GM23338 (cell line): ENCODE measurements around the gene MKX. TPM values are rescaled to one million over a fixed set of nuclear protein-coding genes. Genes with fewer than 3 reads are reported as not detected.

Source experiments
- ATAC-seq: fragments of 200-7000 bp; cut with Tn5 transposase; 3 replicates; pipeline ENCODE4 v1.9.1; 2020
- DNase-seq: peaks from one replicate; pipeline ENCODE4 v3.0.0-alpha.2; 2015; ENCODE audit warnings: low spot score
- H2AFZ ChIP-seq: fragments of 200-600 bp; sonication (generic); 2 replicates; pipeline ENCODE4 v1.8.0; 2016; ENCODE audit warnings: antibody characterized with exemption, mild to moderate bottlenecking, moderate library complexity
- H3F3A ChIP-seq: fragments of 200-600 bp; sonication (generic); replicated peaks from 2 replicates; pipeline ENCODE4 v1.8.0; 2017; ENCODE audit warnings: antibody characterized with exemption, mixed run types, low read depth
- H3K27ac ChIP-seq: fragments of 200-600 bp; sonication (generic); 2 replicates; pipeline ENCODE4 v1.6.1; 2016; ENCODE audit warnings: low read depth
- H3K27me3 ChIP-seq: fragments of 200-600 bp; sonication (generic); 2 replicates; pipeline ENCODE4 v1.8.0; 2016; ENCODE audit warnings: mild to moderate bottlenecking, mixed run types, moderate library complexity; ENCODE audit not compliant: insufficient read depth
- H3K36me3 ChIP-seq: fragments of 200-600 bp; sonication (generic); 2 replicates; pipeline ENCODE4 v1.8.0; 2016; ENCODE audit warnings: mild to moderate bottlenecking; ENCODE audit not compliant: insufficient read depth
- H3K4me1 ChIP-seq: fragments of 200-600 bp; sonication (generic); 2 replicates; pipeline ENCODE4 v1.8.0; 2016; ENCODE audit warnings: mild to moderate bottlenecking, moderate library complexity; ENCODE audit not compliant: insufficient read depth
- H3K4me2 ChIP-seq: fragments of 200-600 bp; sonication (generic); 2 replicates; pipeline ENCODE4 v1.7.1; 2017; ENCODE audit warnings: mixed run types
- H3K4me3 ChIP-seq: fragments of 200-600 bp; sonication (generic); 2 replicates; pipeline ENCODE4 v1.6.1; 2016; ENCODE audit warnings: mixed run types
- H3K79me2 ChIP-seq: fragments of 200-600 bp; sonication (generic); replicated peaks from 2 replicates; pipeline ENCODE4 v1.8.0; 2017; ENCODE audit warnings: mild to moderate bottlenecking; ENCODE audit not compliant: insufficient read depth
- H3K9me2 ChIP-seq: fragments of 200-600 bp; sonication (generic); 2 replicates; pipeline ENCODE4 v1.8.0; 2017; ENCODE audit not compliant: insufficient read depth
- H4K20me1 ChIP-seq: fragments of 200-600 bp; sonication (generic); replicated peaks from 2 replicates; pipeline ENCODE4 v1.8.0; 2017; ENCODE audit warnings: mild to moderate bottlenecking; ENCODE audit not compliant: insufficient read depth
- H3K27ac Mint-ChIP-seq: 2 replicates; pipeline ENCODE4 v1.8.0; 2020; ENCODE audit warnings: inconsistent platforms, mild to moderate bottlenecking, moderate library complexity, mixed read lengths
- H3K27me3 Mint-ChIP-seq: 3 replicates; pipeline ENCODE4 v1.8.0; 2022; ENCODE audit warnings: low read depth, mild to moderate bottlenecking, moderate library complexity, mixed read lengths, inconsistent platforms; ENCODE audit not compliant: insufficient read depth, poor library complexity
- H3K36me3 Mint-ChIP-seq: 3 replicates; pipeline ENCODE4 v1.8.0; 2021; ENCODE audit warnings: low read depth, mild to moderate bottlenecking, inconsistent platforms, moderate library complexity, mixed read lengths
- H3K4me1 Mint-ChIP-seq: 3 replicates; pipeline ENCODE4 v1.8.0; 2020; ENCODE audit warnings: mild to moderate bottlenecking, inconsistent platforms, mixed read lengths
- H3K4me3 Mint-ChIP-seq: 3 replicates; pipeline ENCODE4 v1.8.0; 2021; ENCODE audit warnings: moderate library complexity, mild to moderate bottlenecking, inconsistent platforms, mixed read lengths
- H3K9me3 Mint-ChIP-seq: 3 replicates; pipeline ENCODE4 v1.8.0; 2020; ENCODE audit warnings: moderate library complexity, mild to moderate bottlenecking, inconsistent platforms, mixed read lengths
- JUNB ChIP-seq: IDR thresholded peaks from one replicate; pipeline ENCODE4 v1.6.1; 2016; ENCODE audit warnings: antibody characterized with exemption; ENCODE audit not compliant: unreplicated experiment
- NANOG ChIP-seq: IDR thresholded peaks from 2 replicates; pipeline ENCODE4 v1.6.1; 2016; ENCODE audit warnings: antibody characterized with exemption, borderline replicate concordance
- REST ChIP-seq: IDR thresholded peaks from one replicate; pipeline ENCODE4 v1.6.1; 2018; ENCODE audit warnings: antibody characterized with exemption; ENCODE audit not compliant: unreplicated experiment
- STAT1 ChIP-seq: IDR thresholded peaks from one replicate; pipeline ENCODE4 v1.6.1; 2016; ENCODE audit warnings: antibody characterized with exemption; ENCODE audit not compliant: unreplicated experiment
- ZNF331 ChIP-seq: fragments of 250-450 bp; sonication (Bioruptor Pico); IDR thresholded peaks from 2 replicates; pipeline ENCODE4 v1.5.0; 2020; ENCODE audit warnings: low read depth, mild to moderate bottlenecking, moderate library complexity
- polyA plus RNA-seq: library from polyadenylated mRNA; unstranded; fragments of >200 nt; fragmentation: Nextera tagmentation; extraction: Ambion mirVana; gene quantifications from 2 replicates; pipeline ENCODE4 v1.2.1, GENCODE V29; 2016
- total RNA-seq: library from RNA; depleted of rRNA; stranded (reverse); fragments of >200 nt; shearing (Covaris generic); gene quantifications from 2 replicates; pipeline ENCODE4 v1.2.3, GENCODE V29; 2014
- TF ChIP-seq, protein P1 (sequence below): fragments of 250-450 bp; sonication (Bioruptor Pico); IDR thresholded peaks from 2 replicates; pipeline ENCODE4 v1.5.0; 2020; ENCODE audit warnings: mild to moderate bottlenecking, moderate library complexity
- TF ChIP-seq, protein P2 (sequence below): IDR thresholded peaks from 2 replicates; pipeline ENCODE4 v1.6.1; 2016; ENCODE audit warnings: antibody characterized with exemption

The MKX gene
- total and polyA plus RNA-seq, 2 experiments from 2014 or later, result 0.66 to 0.97 TPM

GRCh38 chr10:27714349-27714748 is 31.3 kb downstream of the MKX start (continued):
- TF ChIP-seq, protein P1, sequence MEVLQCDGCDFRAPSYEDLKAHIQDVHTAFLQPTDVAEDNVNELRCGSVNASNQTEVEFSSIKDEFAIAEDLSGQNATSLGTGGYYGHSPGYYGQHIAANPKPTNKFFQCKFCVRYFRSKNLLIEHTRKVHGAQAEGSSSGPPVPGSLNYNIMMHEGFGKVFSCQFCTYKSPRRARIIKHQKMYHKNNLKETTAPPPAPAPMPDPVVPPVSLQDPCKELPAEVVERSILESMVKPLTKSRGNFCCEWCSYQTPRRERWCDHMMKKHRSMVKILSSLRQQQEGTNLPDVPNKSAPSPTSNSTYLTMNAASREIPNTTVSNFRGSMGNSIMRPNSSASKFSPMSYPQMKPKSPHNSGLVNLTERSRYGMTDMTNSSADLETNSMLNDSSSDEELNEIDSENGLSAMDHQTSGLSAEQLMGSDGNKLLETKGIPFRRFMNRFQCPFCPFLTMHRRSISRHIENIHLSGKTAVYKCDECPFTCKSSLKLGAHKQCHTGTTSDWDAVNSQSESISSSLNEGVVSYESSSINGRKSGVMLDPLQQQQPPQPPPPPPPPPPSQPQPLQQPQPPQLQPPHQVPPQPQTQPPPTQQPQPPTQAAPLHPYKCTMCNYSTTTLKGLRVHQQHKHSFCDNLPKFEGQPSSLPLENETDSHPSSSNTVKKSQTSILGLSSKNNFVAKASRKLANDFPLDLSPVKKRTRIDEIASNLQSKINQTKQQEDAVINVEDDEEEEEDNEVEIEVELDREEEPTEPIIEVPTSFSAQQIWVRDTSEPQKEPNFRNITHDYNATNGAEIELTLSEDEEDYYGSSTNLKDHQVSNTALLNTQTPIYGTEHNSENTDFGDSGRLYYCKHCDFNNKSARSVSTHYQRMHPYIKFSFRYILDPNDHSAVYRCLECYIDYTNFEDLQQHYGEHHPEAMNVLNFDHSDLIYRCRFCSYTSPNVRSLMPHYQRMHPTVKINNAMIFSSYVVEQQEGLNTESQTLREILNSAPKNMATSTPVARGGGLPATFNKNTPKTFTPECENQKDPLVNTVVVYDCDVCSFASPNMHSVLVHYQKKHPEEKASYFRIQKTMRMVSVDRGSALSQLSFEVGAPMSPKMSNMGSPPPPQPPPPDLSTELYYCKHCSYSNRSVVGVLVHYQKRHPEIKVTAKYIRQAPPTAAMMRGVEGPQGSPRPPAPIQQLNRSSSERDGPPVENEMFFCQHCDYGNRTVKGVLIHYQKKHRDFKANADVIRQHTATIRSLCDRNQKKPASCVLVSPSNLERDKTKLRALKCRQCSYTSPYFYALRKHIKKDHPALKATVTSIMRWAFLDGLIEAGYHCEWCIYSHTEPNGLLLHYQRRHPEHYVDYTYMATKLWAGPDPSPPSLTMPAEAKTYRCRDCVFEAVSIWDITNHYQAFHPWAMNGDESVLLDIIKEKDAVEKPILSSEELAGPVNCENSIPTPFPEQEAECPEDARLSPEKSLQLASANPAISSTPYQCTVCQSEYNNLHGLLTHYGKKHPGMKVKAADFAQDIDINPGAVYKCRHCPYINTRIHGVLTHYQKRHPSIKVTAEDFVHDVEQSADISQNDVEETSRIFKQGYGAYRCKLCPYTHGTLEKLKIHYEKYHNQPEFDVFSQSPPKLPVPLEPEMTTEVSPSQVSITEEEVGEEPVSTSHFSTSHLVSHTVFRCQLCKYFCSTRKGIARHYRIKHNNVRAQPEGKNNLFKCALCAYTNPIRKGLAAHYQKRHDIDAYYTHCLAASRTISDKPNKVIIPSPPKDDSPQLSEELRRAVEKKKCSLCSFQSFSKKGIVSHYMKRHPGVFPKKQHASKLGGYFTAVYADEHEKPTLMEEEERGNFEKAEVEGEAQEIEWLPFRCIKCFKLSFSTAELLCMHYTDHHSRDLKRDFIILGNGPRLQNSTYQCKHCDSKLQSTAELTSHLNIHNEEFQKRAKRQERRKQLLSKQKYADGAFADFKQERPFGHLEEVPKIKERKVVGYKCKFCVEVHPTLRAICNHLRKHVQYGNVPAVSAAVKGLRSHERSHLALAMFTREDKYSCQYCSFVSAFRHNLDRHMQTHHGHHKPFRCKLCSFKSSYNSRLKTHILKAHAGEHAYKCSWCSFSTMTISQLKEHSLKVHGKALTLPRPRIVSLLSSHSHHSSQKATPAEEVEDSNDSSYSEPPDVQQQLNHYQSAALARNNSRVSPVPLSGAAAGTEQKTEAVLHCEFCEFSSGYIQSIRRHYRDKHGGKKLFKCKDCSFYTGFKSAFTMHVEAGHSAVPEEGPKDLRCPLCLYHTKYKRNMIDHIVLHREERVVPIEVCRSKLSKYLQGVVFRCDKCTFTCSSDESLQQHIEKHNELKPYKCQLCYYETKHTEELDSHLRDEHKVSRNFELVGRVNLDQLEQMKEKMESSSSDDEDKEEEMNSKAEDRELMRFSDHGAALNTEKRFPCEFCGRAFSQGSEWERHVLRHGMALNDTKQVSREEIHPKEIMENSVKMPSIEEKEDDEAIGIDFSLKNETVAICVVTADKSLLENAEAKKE (CRISPR knock-in tag), result no peak
- no peak for TF ChIP-seq ZNF331 (CRISPR knock-in tag)
- no peak for TF ChIP-seq NANOG
- no peak for TF ChIP-seq STAT1
- TF ChIP-seq JUNB, result no peak
- TF ChIP-seq REST, result no peak

DNA sequence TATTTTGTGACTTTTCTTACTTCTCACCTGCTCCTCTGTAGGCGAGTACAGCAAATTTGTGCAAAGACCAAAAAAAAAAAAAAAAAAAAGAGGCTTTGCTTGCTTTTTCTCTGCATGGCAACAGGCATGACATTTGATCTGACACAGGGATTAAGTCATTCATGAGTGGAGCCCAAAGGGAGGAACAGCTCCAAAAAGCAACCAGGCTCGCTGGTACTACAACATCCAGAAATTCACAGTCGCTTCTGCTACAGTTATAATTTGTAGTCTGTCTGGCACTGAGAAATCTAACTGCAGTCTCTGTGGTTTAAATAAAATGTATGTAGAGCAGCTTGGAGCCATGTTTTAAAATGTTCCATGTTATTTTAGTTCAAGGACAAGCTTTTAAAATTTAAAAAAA is 31.7 kb downstream of the MKX start:
- H4K20me1 ChIP-seq, result no peaks in the 10 kb centered on the region
- H3K79me2 ChIP-seq, result no peaks in the 10 kb centered on the region
- ATAC-seq, result no peak
- no peaks in the 10 kb centered on the region for H3K27me3 ChIP-seq
- H3F3A ChIP-seq, result no peaks in the 10 kb centered on the region
- no peak overlapping the region for H2AFZ ChIP-seq
- no peaks in the 10 kb centered on the region for H3K9me3 Mint-ChIP-seq
- H3K36me3 ChIP-seq, result no peaks in the 10 kb centered on the region
- H3K4me1 ChIP-seq, result no peaks in the 10 kb centered on the region
- peaks cover 1% of the 10 kb centered on the region for H3K27me3 Mint-ChIP-seq
- no peaks in the 10 kb centered on the region for H3K4me1 Mint-ChIP-seq
- H3K4me3 Mint-ChIP-seq, result no peak overlapping the region
- no peaks in the 10 kb centered on the region for H3K9me2 ChIP-seq
- H3K36me3 Mint-ChIP-seq, result no peaks in the 10 kb centered on the region
- no peak for DNase-seq
- TF ChIP-seq STAT1 (no peak), ZNF331 (CRISPR knock-in tag) (no peak), NANOG (no peak)
- TF ChIP-seq, protein P2, sequence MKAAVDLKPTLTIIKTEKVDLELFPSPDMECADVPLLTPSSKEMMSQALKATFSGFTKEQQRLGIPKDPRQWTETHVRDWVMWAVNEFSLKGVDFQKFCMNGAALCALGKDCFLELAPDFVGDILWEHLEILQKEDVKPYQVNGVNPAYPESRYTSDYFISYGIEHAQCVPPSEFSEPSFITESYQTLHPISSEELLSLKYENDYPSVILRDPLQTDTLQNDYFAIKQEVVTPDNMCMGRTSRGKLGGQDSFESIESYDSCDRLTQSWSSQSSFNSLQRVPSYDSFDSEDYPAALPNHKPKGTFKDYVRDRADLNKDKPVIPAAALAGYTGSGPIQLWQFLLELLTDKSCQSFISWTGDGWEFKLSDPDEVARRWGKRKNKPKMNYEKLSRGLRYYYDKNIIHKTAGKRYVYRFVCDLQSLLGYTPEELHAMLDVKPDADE, result no peak
- H3K4me2 ChIP-seq, result no peak overlapping the region
- H3K27ac Mint-ChIP-seq, result no peak overlapping the region
- no peak overlapping the region for H3K27ac ChIP-seq
- H3K4me3 ChIP-seq, result no peak overlapping the region
